ENCODE results near the gene KRT13. TPM values are rescaled to one million over a fixed set of nuclear protein-coding genes. Genes with fewer than 3 reads are reported as not detected.

KRT13 gene
- total RNA-seq, 1 experiment from 2014 or later = not detected

DNA sequence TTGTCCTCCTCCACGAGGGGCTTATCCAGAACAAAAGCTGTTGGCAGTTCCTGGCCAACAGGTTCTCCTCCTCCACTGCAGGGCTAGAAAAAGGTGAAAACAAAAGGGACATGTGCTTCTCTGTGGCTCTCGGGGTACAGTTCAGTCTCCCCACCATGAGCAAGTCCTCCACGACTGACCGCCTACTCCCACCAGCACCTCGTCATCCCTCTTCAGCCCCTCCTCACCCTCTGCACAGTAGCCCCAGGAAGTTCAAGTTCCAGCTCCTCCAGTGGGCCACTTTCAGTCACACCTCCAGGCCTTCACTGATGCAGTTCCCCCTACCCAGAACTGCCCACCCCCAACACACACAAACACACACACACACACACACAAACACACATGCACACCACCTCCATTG is 47.0 kb upstream of the KRT13 start:
- ChIA-PET POLR2A (ENCODE audit: low non-redundant PET) (no interaction called here), CTCF (interaction anchor here (0.6 kb wide), 1 partner anchor 27 kb away, joined by 3 read pairs; no protein-coding TSS in a partner anchor)
- no peak overlapping the region for H3K27ac ChIP-seq (ENCODE audit: low read depth, low read length, poor library complexity, severe bottlenecking)
- no peak overlapping the region for H3K4me3 ChIP-seq (ENCODE audit: low read depth, low read length, poor library complexity, severe bottlenecking)
- no TSS peak for BruUV-seq (replicated peaks)
- no peaks in the 10 kb centered on the region for H3K4me1 ChIP-seq (ENCODE audit: insufficient read depth, low read length, poor library complexity, severe bottlenecking)
- intact Hi-C loops (cut with micrococcal nuclease; ENCODE audit: unreplicated experiment) = no loop called here
- H3K36me3 ChIP-seq (ENCODE audit: insufficient read depth, low read length, poor library complexity, severe bottlenecking) = no peaks in the 10 kb centered on the region
- DNase-seq (ENCODE audit: low spot score) = no peak
- H3K9me3 ChIP-seq (ENCODE audit: low read depth, low read length, poor library complexity, severe bottlenecking) = no peaks in the 10 kb centered on the region
- TF ChIP-seq EZH2 (IDR thresholded peaks at IDR 0.05; ENCODE audit: borderline replicate concordance, low read depth, low read length, poor library complexity, severe bottlenecking) = no peak
- TF ChIP-seq, protein P1, sequence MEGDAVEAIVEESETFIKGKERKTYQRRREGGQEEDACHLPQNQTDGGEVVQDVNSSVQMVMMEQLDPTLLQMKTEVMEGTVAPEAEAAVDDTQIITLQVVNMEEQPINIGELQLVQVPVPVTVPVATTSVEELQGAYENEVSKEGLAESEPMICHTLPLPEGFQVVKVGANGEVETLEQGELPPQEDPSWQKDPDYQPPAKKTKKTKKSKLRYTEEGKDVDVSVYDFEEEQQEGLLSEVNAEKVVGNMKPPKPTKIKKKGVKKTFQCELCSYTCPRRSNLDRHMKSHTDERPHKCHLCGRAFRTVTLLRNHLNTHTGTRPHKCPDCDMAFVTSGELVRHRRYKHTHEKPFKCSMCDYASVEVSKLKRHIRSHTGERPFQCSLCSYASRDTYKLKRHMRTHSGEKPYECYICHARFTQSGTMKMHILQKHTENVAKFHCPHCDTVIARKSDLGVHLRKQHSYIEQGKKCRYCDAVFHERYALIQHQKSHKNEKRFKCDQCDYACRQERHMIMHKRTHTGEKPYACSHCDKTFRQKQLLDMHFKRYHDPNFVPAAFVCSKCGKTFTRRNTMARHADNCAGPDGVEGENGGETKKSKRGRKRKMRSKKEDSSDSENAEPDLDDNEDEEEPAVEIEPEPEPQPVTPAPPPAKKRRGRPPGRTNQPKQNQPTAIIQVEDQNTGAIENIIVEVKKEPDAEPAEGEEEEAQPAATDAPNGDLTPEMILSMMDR (conservative IDR thresholded peaks at IDR 0.05; ENCODE audit: low read depth, low read length) = no peak
- no peaks in the 10 kb centered on the region for H3K27me3 ChIP-seq (replicated peaks; ENCODE audit: insufficient read depth, low read depth, low read length, poor library complexity)

DNA sequence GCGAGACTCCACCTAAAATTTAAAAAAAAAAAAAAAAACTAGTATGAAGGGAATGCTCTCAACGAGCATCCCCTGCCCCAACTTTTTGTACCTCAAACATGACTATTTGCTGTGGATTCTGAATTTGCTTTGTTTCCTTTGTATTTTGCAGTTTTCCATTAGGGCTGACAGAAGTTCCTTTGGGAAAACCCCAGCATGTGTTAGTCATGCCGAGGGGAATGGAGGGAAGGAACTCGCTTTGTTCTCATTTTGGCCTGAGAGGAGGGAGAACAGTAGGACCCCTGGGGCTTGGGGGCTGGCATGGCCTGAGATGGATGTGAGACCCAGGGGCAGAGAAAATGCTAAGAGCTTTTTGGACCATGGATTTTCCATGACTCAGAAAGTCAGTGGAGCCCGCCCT is 46.0 kb upstream of the KRT13 start:
- intact Hi-C loops (cut with micrococcal nuclease; ENCODE audit: unreplicated experiment) = no loop called here
- H3K27ac ChIP-seq (ENCODE audit: low read depth, low read length, poor library complexity, severe bottlenecking) = no peak overlapping the region

DNA sequence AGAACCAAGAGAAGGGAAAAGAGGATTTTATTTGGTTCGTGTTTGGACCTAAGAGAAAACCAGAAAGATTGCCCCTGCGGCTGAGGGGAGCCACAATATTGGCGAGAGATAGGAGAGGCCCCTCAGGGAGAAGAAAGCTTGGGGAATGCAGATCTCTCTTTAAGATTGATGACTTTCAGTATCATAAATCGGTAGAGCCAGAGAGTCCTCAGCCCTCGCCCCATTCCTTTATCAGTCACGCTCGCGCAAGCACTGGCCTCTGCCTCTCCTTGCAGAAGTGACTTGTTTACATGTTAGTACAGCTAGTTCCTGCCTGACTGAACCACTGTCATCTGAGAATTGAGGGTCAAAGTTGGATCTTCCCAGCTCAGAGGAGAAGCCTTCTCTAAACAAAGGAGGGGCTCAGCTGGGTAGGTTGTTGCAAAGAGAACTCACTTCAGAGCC is 44.2 kb upstream of the KRT13 start:
- DNase-seq (ENCODE audit: low spot score) = no peak
- Histone ChIP-seq H3K27me3 (replicated peaks; ENCODE audit: insufficient read depth, low read depth, low read length, poor library complexity) (no peaks in the 10 kb centered on the region), H3K27ac (ENCODE audit: low read depth, low read length, poor library complexity, severe bottlenecking) (no peak overlapping the region), H3K4me1 (ENCODE audit: insufficient read depth, low read length, poor library complexity, severe bottlenecking) (no peaks in the 10 kb centered on the region), H3K36me3 (ENCODE audit: insufficient read depth, low read length, poor library complexity, severe bottlenecking) (no peaks in the 10 kb centered on the region), H3K4me3 (ENCODE audit: low read depth, low read length, poor library complexity, severe bottlenecking) (no peak overlapping the region), H3K9me3 (ENCODE audit: low read depth, low read length, poor library complexity, severe bottlenecking) (no peaks in the 10 kb centered on the region)
- intact Hi-C loops (cut with micrococcal nuclease; ENCODE audit: unreplicated experiment) = loop anchor here (1.0 to 5.0 kb wide), 3 partner anchors 99 to 747 kb away; no protein-coding TSS in a partner anchor
- POLR2A ChIA-PET (ENCODE audit: low non-redundant PET) = no interaction called here
- TF ChIP-seq EZH2 (IDR thresholded peaks at IDR 0.05; ENCODE audit: borderline replicate concordance, low read depth, low read length, poor library complexity, severe bottlenecking) = no peak
- TF ChIP-seq, protein P1 (conservative IDR thresholded peaks at IDR 0.05; ENCODE audit: low read depth, low read length) = no peak
- no TSS peak for BruUV-seq (replicated peaks)
- CTCF ChIA-PET = interaction anchor here (0.7 to 3.8 kb wide), 8 partner anchors 10 to 693 kb away, joined by 3 to 34 read pairs (median 6); no protein-coding TSS in a partner anchor

More for the DNA sequence above, 46.0 kb upstream of the KRT13 start:
- no peaks in the 10 kb centered on the region for H3K9me3 ChIP-seq (ENCODE audit: low read depth, low read length, poor library complexity, severe bottlenecking)
- no peaks in the 10 kb centered on the region for H3K36me3 ChIP-seq (ENCODE audit: insufficient read depth, low read length, poor library complexity, severe bottlenecking)
- no peak for DNase-seq (ENCODE audit: low spot score)
- BruUV-seq (replicated peaks) = no TSS peak
- TF ChIP-seq, protein P1 (conservative IDR thresholded peaks at IDR 0.05; ENCODE audit: low read depth, low read length) = no peak
- no peak for TF ChIP-seq EZH2 (IDR thresholded peaks at IDR 0.05; ENCODE audit: borderline replicate concordance, low read depth, low read length, poor library complexity, severe bottlenecking)
- H3K27me3 ChIP-seq (replicated peaks; ENCODE audit: insufficient read depth, low read depth, low read length, poor library complexity) = no peaks in the 10 kb centered on the region
- POLR2A ChIA-PET (ENCODE audit: low non-redundant PET) = no interaction called here
- H3K4me1 ChIP-seq (ENCODE audit: insufficient read depth, low read length, poor library complexity, severe bottlenecking) = no peaks in the 10 kb centered on the region
- H3K4me3 ChIP-seq (ENCODE audit: low read depth, low read length, poor library complexity, severe bottlenecking) = no peak overlapping the region
- CTCF ChIA-PET = no interaction called here

All from A673 (cell line).